Measurements from ENCODE around the gene ITGAV. TPM values are rescaled to one million over a fixed set of nuclear protein-coding genes. Genes with fewer than 3 reads are reported as not detected.

The ITGAV gene
- total RNA-seq, 1 donor from 2014 or later: 69.1 TPM

DNA sequence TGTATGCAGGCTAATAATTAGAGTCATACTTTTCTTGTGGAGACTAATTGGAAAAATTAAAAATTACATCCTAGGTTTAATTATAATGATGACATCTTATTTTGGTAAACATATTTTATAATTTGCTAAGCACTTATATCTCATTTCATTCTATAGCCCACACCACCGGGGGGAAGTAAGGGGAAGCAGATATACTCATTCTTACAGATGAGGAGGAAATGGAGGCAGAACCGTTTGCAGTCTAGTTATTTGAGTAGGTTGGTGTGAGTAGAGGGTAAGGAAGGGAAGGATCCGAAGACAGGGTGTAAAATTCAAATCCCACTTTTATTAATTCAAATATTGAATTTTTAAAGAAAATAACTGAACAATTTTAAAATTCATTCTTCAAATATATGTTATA, 3.7 kb downstream of the ITGAV start:
- Mint-ChIP-seq H3K4me3 (ENCODE audit: low read depth) (no peak overlapping the region), H3K27ac (no peak overlapping the region), H3K27me3 (no peaks in the 10 kb centered on the region), H3K9me3 (ENCODE audit: low read depth) (no peaks in the 10 kb centered on the region), H3K36me3 (ENCODE audit: insufficient read depth) (peaks cover 2% of the 10 kb centered on the region), H3K4me1 (ENCODE audit: low read depth) (peaks cover 48% of the 10 kb centered on the region)
- TF ChIP-seq CTCF (IDR thresholded peaks at IDR 0.05; ENCODE audit: unreplicated experiment): no peak
- no peak for DNase-seq (ENCODE audit: low spot score, unreplicated experiment)

DNA sequence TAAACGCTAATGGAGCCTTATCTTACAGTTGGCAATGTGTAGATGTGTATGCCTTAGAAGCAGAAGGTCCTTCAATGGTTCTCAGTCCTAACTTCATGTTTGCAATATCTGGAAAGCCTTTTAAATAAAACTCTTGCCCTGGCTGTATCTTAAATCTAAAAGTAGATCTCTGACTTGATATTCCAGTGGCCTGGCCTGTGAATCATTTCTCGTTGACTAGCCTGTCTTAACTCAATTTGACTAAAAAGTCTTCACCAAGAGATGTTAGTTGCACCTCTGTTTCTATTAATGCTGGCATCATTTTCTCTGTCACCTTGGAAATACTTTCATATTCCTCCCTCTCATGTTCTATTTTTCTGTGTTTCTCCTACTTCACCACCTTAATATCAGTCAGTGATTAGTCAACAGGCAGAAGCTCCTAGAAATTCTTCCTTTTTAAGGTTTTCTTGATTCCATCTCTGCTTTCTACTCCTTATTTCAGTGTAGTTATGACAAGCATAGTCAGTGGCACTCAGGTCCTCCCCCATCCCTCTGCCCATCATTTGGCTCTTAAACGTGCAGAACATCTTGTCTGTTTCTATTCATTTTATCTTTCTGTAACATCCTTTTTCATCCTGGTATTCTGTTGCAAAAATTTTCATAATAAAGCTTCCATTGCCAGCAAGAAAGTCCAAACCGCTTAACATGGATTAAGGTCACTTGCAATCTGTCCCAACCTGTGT, 4.3 kb downstream of the ITGAV start:
- no peaks in the 10 kb centered on the region for H3K27me3 Mint-ChIP-seq
- no peak for DNase-seq (ENCODE audit: low spot score, unreplicated experiment)
- no peak overlapping the region for H3K27ac Mint-ChIP-seq
- TF ChIP-seq CTCF (IDR thresholded peaks at IDR 0.05; ENCODE audit: unreplicated experiment): no peak
- no peak overlapping the region for H3K4me3 Mint-ChIP-seq (ENCODE audit: low read depth)
- H3K4me1 Mint-ChIP-seq (ENCODE audit: low read depth): peaks cover 49% of the 10 kb centered on the region
- H3K9me3 Mint-ChIP-seq (ENCODE audit: low read depth): no peaks in the 10 kb centered on the region
- H3K36me3 Mint-ChIP-seq (ENCODE audit: insufficient read depth): peaks cover 2% of the 10 kb centered on the region

DNA sequence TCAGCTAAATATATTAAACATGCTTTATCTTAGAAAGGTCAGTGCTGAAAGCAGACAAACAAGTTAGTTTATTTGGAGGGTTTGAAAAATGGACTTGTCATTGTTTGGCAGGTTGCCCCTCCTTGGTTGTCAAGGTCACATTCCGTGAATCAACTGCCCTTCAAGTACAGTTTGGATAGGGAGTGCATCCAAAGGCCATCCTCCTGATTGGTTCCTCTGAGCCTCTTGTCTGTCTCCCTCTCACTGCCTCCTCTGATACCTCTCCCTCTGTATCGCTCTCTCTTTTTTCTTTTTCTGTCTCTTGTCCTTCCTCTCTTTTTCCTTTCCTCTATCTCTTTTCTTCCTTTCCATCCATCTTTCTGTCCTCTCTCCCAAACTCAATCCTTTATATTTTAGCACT, 5.4 kb downstream of the ITGAV start:
- no peak for TF ChIP-seq CTCF (IDR thresholded peaks at IDR 0.05; ENCODE audit: unreplicated experiment)
- no peak overlapping the region for H3K4me3 Mint-ChIP-seq (ENCODE audit: low read depth)
- H3K36me3 Mint-ChIP-seq (ENCODE audit: insufficient read depth): peaks cover 2% of the 10 kb centered on the region
- H3K27me3 Mint-ChIP-seq: no peaks in the 10 kb centered on the region
- peaks cover 53% of the 10 kb centered on the region for H3K4me1 Mint-ChIP-seq (ENCODE audit: low read depth)
- no peak for DNase-seq (ENCODE audit: low spot score, unreplicated experiment)
- H3K27ac Mint-ChIP-seq: peak overlapping the region; percentile 77
- H3K9me3 Mint-ChIP-seq (ENCODE audit: low read depth): no peaks in the 10 kb centered on the region

GRCh38 chr2:186599186-186599778, 9.4 kb downstream of the ITGAV start:
- no peaks in the 10 kb centered on the region for H3K27me3 Mint-ChIP-seq
- no peak for DNase-seq (ENCODE audit: low spot score, unreplicated experiment)
- no peaks in the 10 kb centered on the region for H3K9me3 Mint-ChIP-seq (ENCODE audit: low read depth)
- no peak overlapping the region for H3K27ac Mint-ChIP-seq
- H3K4me1 Mint-ChIP-seq (ENCODE audit: low read depth): peaks cover 32% of the 10 kb centered on the region
- TF ChIP-seq CTCF (IDR thresholded peaks at IDR 0.05; ENCODE audit: unreplicated experiment): no peak
- no peaks in the 10 kb centered on the region for H3K36me3 Mint-ChIP-seq (ENCODE audit: insufficient read depth)
- H3K4me3 Mint-ChIP-seq (ENCODE audit: low read depth): no peak overlapping the region

GRCh38 chr2:186603286-186603685, 13.4 kb downstream of the ITGAV start:
- no peak overlapping the region for H3K27ac Mint-ChIP-seq
- no peaks in the 10 kb centered on the region for H3K9me3 Mint-ChIP-seq (ENCODE audit: low read depth)
- peaks cover 2% of the 10 kb centered on the region for H3K36me3 Mint-ChIP-seq (ENCODE audit: insufficient read depth)
- no peaks in the 10 kb centered on the region for H3K27me3 Mint-ChIP-seq
- H3K4me1 Mint-ChIP-seq (ENCODE audit: low read depth): peaks cover 23% of the 10 kb centered on the region
- TF ChIP-seq CTCF (IDR thresholded peaks at IDR 0.05; ENCODE audit: unreplicated experiment): no peak
- no peak overlapping the region for H3K4me3 Mint-ChIP-seq (ENCODE audit: low read depth)
- DNase-seq (ENCODE audit: low spot score, unreplicated experiment): no peak

Measured in progenitor cell of endocrine pancreas (in vitro differentiated cells).